Measurements from ENCODE around the gene CCT5. TPM values are rescaled to one million over a fixed set of nuclear protein-coding genes. Genes with fewer than 3 reads are reported as not detected.

The CCT5 gene
- total and polyA plus RNA-seq, 8 donors, result 18.5 to 201 (median 112) TPM

DNA sequence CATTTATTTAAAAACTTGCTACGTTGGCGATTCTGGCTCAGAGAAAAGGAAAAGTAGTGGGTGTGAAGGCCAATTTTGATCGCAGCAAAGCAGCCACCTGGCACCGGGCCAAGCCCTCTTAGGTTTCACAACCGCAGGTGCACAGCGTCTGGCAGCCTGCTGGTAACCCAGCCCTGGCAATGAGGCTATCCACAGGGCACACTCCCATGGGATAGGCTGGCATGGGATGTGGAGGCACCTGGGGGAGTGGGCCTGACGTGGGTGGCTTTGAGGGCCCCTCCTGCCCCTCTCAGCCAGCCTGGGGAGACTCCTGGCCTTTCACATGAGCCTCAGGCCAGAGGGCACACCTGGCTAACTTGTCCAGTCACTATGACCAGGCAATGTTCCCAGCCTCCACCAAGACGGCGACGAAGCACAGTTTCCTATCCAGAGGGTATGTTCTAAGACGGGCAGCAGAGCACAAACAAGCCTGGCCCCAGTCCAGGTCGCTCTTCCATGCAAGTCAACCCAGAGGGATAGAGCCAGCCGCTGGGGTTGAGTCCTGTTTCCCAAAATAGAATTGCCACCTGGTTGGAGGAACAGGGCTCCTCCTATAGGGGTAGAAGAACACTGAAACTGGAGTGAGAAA lies 38.6 kb downstream of the CCT5 start:
- Histone ChIP-seq H3K4me3 (no peak overlapping the region), H3K4me1 (peaks cover 0 to 34% (median 23%) of the 10 kb centered on the region in 4 donors), H3K9me3 (no peaks in the 10 kb centered on the region), H3K36me3 (peaks cover 0 to 46% (median 14%) of the 10 kb centered on the region in 4 donors), H3K27ac (peak overlapping the region; percentile 68 to 79 (median 69)), H3K27me3 (no peaks in the 10 kb centered on the region)
- DNase-seq, result peak; percentile 81 to 96
- WGBS, 5 donors, result 22 to 59% (median 41%) methylated on average over 13 of the region's 13 CpGs
- peak in 2 of 3 donors; percentile 68 to 72 for TF ChIP-seq POLR2AphosphoS5 (IDR thresholded peaks at IDR 0.05)
- no peak for TF ChIP-seq POLR2A (IDR thresholded peaks at IDR 0.05)
- TF ChIP-seq, protein P1, sequence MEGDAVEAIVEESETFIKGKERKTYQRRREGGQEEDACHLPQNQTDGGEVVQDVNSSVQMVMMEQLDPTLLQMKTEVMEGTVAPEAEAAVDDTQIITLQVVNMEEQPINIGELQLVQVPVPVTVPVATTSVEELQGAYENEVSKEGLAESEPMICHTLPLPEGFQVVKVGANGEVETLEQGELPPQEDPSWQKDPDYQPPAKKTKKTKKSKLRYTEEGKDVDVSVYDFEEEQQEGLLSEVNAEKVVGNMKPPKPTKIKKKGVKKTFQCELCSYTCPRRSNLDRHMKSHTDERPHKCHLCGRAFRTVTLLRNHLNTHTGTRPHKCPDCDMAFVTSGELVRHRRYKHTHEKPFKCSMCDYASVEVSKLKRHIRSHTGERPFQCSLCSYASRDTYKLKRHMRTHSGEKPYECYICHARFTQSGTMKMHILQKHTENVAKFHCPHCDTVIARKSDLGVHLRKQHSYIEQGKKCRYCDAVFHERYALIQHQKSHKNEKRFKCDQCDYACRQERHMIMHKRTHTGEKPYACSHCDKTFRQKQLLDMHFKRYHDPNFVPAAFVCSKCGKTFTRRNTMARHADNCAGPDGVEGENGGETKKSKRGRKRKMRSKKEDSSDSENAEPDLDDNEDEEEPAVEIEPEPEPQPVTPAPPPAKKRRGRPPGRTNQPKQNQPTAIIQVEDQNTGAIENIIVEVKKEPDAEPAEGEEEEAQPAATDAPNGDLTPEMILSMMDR (IDR thresholded peaks at IDR 0.05), result peak in 1 of 7 experiments; percentile 9
- intact Hi-C loops (cut with DNase I; ENCODE audit: low total_unique reads), result loop anchor here (10.0 kb wide), 2 partner anchors 76 to 136 kb away; no protein-coding TSS in a partner anchor

DNA sequence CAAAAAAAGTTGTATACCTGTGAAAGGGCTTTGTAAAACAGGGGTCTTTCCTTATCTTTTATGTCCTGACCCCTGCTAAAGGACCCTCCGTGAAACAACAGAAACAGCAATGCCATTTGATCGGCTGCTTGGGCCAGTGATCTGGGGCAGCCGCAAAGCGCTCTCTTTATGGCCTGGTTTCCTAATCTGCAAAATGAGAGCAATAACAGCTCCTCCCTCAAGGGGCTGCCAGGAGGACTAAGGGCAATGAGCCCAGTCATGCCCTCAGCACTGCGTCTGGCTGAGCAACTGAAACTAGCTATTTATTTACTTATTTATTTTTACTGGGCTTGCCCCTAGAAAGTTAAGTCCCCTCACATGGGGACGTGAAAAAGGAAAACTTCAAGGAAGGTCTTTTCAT lies 39.3 kb downstream of the CCT5 start:
- Histone ChIP-seq H3K9me3 (no peaks in the 10 kb centered on the region), H3K36me3 (peaks cover 0 to 46% (median 14%) of the 10 kb centered on the region in 4 donors), H3K27me3 (no peaks in the 10 kb centered on the region), H3K4me3 (no peak overlapping the region), H3K27ac (peak overlapping the region; percentile 68 to 79 (median 69)), H3K4me1 (peaks cover 0 to 28% (median 20%) of the 10 kb centered on the region in 4 donors)
- WGBS, 5 donors, result 30 to 68% (median 41%) methylated on average over 6 of the region's 6 CpGs
- TF ChIP-seq POLR2AphosphoS5 (IDR thresholded peaks at IDR 0.05) (no peak), EP300 (IDR thresholded peaks at IDR 0.05) (no peak), POLR2A (IDR thresholded peaks at IDR 0.05) (no peak)
- TF ChIP-seq, protein P1 (IDR thresholded peaks at IDR 0.05), result no peak
- intact Hi-C loops (cut with DNase I; ENCODE audit: low total_unique reads), result loop anchor here (10.0 kb wide), 2 partner anchors 75 to 135 kb away; no protein-coding TSS in a partner anchor
- peak in 1 of 2 donors; percentile 67 for DNase-seq

DNA sequence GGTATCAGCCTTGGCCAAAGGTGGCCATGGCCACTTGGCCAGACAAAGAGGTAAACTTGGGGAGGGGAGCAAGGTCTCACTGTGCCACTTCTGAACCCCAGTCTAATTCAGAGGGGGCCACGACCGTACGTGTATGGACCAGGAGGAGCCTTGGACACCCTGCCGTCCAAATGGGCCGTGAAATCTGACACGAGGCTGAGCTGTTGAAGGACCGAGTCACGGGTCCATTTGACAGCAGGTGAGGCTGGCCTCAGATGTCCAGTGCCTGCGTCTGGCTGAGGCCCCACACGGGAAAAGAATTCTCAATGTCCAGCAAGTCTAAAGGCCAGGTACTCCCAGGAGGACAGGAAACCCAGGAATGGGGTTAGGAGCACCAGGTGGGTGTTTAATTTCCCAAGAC lies 39.9 kb downstream of the CCT5 start:
- H3K4me1 ChIP-seq, result peaks cover 0 to 26% (median 19%) of the 10 kb centered on the region in 4 donors
- TF ChIP-seq, protein P1 (IDR thresholded peaks at IDR 0.05), result no peak
- no peak for TF ChIP-seq POLR2AphosphoS5 (IDR thresholded peaks at IDR 0.05)
- no peak for TF ChIP-seq EP300 (IDR thresholded peaks at IDR 0.05)
- TF ChIP-seq POLR2A (IDR thresholded peaks at IDR 0.05), result no peak
- peak overlapping the region in 4 of 5 donors; percentile 68 to 79 (median 72) for H3K27ac ChIP-seq
- no peak overlapping the region for H3K4me3 ChIP-seq
- H3K9me3 ChIP-seq, result no peaks in the 10 kb centered on the region
- no peaks in the 10 kb centered on the region for H3K27me3 ChIP-seq
- intact Hi-C loops (cut with DNase I; ENCODE audit: low total_unique reads), result loop anchor here (10.0 kb wide), 2 partner anchors 75 to 135 kb away; no protein-coding TSS in a partner anchor
- peaks cover 0 to 44% (median 14%) of the 10 kb centered on the region in 4 donors for H3K36me3 ChIP-seq
- WGBS, 5 donors, result 87 to 96% (median 92%) methylated on average over 8 to 10 of the region's 10 CpGs
- DNase-seq, result no peak

DNA sequence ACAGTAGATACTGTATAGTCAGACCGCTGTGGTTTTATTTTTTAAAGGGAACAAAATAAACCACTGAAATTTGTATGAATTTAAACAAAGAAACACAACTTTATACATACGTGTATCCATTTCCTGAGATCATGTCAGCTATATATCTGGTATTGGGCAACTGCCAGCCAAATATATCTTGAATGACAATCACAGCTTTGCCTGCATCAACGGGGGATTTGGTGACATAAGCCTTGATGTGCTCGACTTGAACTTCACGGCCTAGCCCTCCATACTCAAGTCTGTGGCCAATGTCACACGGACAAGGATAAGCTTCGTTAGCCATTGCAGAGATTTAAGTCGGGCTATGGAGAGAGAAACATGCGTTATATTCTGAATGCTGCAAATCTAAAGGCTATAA lies 40.4 kb downstream of the CCT5 start:
- Histone ChIP-seq H3K4me1 (peaks cover 0 to 26% (median 19%) of the 10 kb centered on the region in 4 donors), H3K27ac (peak overlapping the region in 2 of 5 donors; percentile 69 to 79), H3K27me3 (no peaks in the 10 kb centered on the region), H3K36me3 (peaks cover 0 to 39% (median 14%) of the 10 kb centered on the region in 4 donors), H3K9me3 (no peaks in the 10 kb centered on the region), H3K4me3 (no peak overlapping the region)
- DNase-seq, result no peak
- WGBS, 5 donors, result 89 to 92% (median 91%) methylated on average over 9 of the region's 9 CpGs
- TF ChIP-seq EP300 (IDR thresholded peaks at IDR 0.05) (no peak), POLR2AphosphoS5 (IDR thresholded peaks at IDR 0.05) (no peak), POLR2A (IDR thresholded peaks at IDR 0.05) (no peak)
- TF ChIP-seq, protein P1 (IDR thresholded peaks at IDR 0.05), result no peak
- intact Hi-C loops (cut with DNase I; ENCODE audit: low total_unique reads), result no loop called here
